KOPT-K1 (cell line): ENCODE data around the gene NLRP3.

Experiments used
- H3K27ac ChIP-seq: fragments of 200-600 bp; sonication (generic); 2 replicates; pipeline ENCODE4 v1.5.1; 2016; ENCODE audit warnings: antibody characterized with exemption, mild to moderate bottlenecking, low read depth, low read length; ENCODE audit not compliant: poor library complexity, severe bottlenecking
- H3K36me3 ChIP-seq: fragments of 200-600 bp; sonication (generic); 2 replicates; pipeline ENCODE4 v1.5.1; 2017; ENCODE audit warnings: antibody characterized with exemption, mild to moderate bottlenecking, low read length, moderate library complexity; ENCODE audit not compliant: insufficient read depth
- H3K9me3 ChIP-seq: fragments of 200-600 bp; sonication (generic); 2 replicates; pipeline ENCODE4 v1.5.1; 2017; ENCODE audit warnings: antibody characterized with exemption, low read length, mild to moderate bottlenecking; ENCODE audit not compliant: insufficient read depth, poor library complexity, severe bottlenecking

The NLRP3 gene

DNA sequence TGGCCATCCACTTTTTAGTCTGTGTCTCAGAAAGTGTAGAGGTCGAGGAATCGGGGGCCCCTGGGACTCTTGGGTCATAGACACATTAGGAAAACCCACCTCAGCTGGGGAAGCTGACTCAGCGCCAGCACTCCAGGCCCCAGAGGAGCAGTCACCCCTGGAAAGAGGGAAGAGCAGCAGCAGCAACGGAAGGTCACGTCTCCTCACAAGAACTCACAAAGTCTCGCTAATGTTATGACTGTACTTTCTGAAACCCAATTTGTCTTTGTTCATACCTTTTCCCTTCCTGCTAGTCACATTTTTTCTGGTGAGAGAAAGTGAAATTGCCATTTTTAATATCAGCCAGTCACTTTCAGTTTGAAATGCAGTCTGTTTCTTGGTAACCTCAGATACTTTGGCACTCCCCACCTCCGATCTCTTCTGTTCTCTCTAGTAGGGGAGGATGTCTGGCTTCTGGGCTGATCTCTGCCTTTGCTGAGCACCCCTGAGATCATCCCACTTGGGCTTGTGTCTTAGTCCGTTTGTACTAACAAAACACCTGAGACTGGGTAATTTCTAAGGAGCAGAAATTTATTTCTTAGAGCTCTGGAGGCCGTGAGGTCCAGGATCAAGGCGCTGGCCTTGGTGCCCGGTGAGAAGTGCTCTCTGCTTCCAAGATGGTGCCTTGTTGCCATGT is 6.0 kb upstream of the NLRP3 start:
- Histone ChIP-seq H3K9me3 (no peaks in the 10 kb centered on the region), H3K36me3 (no peaks in the 10 kb centered on the region), H3K27ac (no peak overlapping the region)

DNA sequence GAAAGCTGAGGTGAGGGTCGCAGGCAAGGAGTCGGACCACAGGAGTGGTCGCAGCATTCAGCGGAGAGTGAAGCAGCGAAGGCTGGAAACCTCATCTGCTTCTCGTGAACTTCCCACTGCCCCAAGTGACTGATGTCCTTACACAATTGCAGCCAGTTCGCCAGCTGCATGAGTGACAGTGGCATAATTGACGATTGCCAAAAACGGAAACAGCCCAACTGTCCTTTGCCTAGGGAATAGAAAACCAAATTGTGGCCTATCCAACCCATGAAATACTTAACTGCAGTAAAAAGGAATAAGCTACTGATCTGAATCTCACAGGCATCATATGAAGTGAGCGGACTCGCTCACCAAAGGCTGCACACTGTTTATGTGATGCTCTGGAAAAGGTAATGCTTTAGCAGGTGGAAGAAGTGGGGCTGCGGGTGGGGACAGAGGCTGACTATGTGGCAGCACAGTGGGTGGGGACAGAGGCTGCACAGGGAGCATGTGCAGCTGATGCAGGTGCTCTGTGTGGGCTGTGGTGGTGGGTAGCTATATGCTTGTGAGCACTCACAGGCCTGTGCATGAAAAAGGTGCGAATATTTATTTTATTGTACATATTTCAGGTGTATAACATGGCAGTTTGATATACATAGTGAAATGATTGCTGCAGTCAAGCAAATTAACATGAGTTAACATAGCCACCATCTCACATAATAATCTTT is 4.2 kb upstream of the NLRP3 start:
- Histone ChIP-seq H3K36me3 (no peaks in the 10 kb centered on the region), H3K9me3 (no peaks in the 10 kb centered on the region), H3K27ac (no peak overlapping the region)

GRCh38 chr1:247417831-247418230 is 1.9 kb downstream of the NLRP3 start:
- Histone ChIP-seq H3K9me3 (no peaks in the 10 kb centered on the region), H3K36me3 (no peaks in the 10 kb centered on the region), H3K27ac (no peak overlapping the region)

GRCh38 chr1:247419336-247419735 is 3.4 kb downstream of the NLRP3 start:
- Histone ChIP-seq H3K36me3 (no peaks in the 10 kb centered on the region), H3K27ac (no peak overlapping the region)

DNA sequence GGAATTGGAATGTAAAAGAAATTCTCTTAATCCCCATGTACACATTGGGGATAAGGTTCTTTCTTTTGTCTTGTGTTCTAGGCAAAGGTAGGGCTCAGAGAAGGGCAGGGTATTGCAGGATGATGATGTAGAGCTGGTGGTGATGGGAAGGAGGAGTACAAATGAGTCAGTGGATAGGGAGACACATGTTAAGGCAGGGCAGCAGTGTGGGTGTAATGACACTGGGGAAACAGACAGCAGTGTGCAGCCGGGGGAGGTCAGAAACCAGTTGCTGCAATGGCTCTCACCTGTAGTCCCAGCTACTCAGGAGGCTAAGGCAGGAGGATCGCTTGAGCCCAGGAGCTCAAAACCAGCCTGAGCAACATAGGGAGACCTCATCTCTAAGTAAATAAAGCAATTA is 5.1 kb downstream of the NLRP3 start:
- Histone ChIP-seq H3K27ac (no peak overlapping the region), H3K36me3 (no peaks in the 10 kb centered on the region), H3K9me3 (no peaks in the 10 kb centered on the region)

More at GRCh38 chr1:247419336-247419735, 3.4 kb downstream of the NLRP3 start:
- no peaks in the 10 kb centered on the region for H3K9me3 ChIP-seq

- no peaks in the 10 kb centered on the region for H3K36me3 ChIP-seq
Measured at GRCh38 chr1:247429496-247429895, 13.5 kb downstream of the NLRP3 start.

GRCh38 chr1:247430434-247430833 is 14.5 kb downstream of the NLRP3 start:
- no peaks in the 10 kb centered on the region for H3K9me3 ChIP-seq
- H3K36me3 ChIP-seq = no peaks in the 10 kb centered on the region
- H3K27ac ChIP-seq = no peak overlapping the region

More at GRCh38 chr1:247429496-247429895, 13.5 kb downstream of the NLRP3 start:
- Histone ChIP-seq H3K9me3 (no peaks in the 10 kb centered on the region), H3K27ac (no peak overlapping the region)

DNA sequence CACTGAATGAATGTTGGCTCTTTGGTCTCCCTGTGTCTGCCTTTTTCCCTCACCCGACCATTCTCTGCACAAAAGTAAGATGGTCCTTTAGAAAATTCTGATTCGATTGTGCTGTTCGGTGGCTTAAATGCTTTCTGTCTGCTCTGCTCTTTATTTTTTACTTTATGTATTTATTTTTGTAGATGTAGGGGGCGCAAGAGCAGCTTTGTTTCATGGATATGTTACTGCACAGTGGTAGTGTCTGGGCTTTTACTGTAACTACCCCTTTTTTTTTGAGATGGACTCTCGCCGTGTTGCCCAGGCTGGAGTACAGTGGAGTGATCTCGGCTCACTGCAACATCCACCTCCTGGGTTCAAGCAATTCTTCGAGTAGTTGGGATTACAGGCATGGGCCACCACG is 15.7 kb downstream of the NLRP3 start:
- H3K9me3 ChIP-seq = no peaks in the 10 kb centered on the region
- H3K27ac ChIP-seq = no peak overlapping the region
- H3K36me3 ChIP-seq = no peaks in the 10 kb centered on the region

GRCh38 chr1:247434005-247434404 is 18.0 kb downstream of the NLRP3 start:
- no peak overlapping the region for H3K27ac ChIP-seq
- H3K36me3 ChIP-seq = no peaks in the 10 kb centered on the region
- H3K9me3 ChIP-seq = no peaks in the 10 kb centered on the region

DNA sequence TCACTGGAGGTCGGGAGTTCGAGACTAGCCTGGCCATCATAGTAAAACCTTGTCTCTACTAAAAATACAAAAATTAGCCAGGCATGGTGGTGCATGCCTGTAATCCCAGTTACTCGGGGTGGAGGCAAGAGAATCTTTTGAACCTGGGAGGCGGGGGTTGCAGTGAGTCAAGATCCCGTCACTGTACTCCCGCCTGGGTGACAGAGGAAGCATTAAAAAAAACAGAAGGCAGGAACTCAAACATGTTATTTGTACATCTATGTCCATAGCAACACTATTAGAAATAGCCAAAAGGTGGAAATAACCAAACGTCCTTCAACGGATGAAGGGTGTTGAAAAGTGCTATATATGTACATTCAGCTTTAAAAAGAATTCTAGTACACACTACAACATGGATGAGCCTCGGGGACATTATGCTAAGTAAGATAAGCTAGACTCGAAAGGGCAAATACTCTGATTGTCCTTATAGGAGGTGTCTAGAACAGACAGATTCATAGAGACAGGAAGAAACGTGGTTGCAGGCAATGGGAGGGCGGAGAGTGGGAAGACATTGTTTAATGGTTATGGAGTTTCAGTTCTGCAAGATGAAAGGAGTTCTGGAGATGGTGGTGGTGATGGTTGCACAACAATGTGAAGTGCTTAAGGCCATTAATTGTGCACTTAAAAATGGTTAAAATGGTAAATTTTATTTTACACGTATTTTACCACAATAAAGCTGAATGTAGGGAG is 19.2 kb downstream of the NLRP3 start:
- Histone ChIP-seq H3K9me3 (no peaks in the 10 kb centered on the region), H3K36me3 (no peaks in the 10 kb centered on the region), H3K27ac (no peak overlapping the region)

DNA sequence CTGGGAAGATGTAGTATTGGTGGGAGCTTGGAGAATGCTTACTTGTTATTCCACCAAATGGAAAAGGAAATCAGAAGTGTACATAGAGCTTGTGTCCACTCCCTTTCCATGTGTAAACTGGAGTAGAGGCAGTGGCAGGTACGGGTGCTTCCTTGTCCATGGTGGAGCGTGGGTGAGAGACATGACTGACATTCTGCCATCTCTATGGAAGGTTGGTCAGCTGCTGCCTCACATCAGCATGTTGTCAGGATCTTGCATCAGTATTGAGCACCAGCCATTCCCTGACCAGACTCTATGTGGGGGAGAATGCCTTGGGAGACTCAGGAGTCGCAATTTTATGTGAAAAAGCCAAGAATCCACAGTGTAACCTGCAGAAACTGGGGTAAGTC is 19.8 kb downstream of the NLRP3 start:
- no peak overlapping the region for H3K27ac ChIP-seq
- H3K9me3 ChIP-seq = no peaks in the 10 kb centered on the region
- H3K36me3 ChIP-seq = no peaks in the 10 kb centered on the region

DNA sequence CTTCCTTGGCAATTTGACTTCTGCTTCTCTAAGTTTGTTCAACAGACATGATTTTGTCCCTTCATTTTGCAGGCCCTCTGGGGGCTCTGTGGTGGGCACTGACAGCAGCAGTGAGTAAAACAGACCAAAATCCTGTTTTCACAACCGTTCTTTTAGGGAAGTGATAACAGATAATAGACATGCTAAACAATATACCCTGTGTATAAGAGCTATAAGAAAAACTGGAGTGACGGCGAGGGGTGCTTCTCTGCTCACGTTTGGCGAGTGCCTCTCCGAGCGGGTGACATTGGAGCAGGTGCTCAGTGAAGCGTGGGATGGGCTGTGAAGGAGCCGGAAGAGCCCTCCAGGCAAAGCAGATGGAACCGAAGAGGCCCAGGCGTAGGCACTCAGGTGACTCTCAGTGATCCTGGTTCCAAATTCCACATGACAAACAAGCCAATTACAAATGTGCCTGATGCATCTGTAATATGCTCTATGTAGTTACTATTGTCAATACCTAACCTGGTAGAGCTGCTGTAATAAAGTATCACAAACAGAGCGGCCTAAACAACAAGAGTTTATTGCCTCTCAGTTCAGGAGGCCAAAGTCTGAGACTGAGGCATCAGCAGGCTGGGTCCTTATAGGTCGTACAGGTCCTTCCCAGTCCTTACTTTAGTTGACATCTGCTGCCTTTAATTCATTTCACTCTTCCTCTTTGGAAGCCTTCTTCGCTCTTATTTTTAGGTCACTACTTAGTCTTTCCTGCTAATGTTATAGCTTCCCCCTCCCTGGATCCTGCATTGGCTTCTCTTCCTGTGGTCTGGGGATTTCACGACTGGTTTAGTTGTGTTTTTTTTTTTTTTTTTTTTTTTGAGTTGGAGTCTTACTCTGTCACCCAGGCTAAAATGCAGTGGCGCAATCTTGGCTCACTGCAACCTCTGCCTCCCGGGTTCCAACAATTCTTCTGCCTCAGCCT is 21.9 kb downstream of the NLRP3 start:
- no peaks in the 10 kb centered on the region for H3K9me3 ChIP-seq
- no peak overlapping the region for H3K27ac ChIP-seq
- no peaks in the 10 kb centered on the region for H3K36me3 ChIP-seq

GRCh38 chr1:247440001-247440620 is 24.1 kb downstream of the NLRP3 start:
- no peak overlapping the region for H3K27ac ChIP-seq
- H3K9me3 ChIP-seq = no peaks in the 10 kb centered on the region

GRCh38 chr1:247441606-247442005 is 25.6 kb downstream of the NLRP3 start:
- H3K27ac ChIP-seq = no peak overlapping the region

More at GRCh38 chr1:247440001-247440620, 24.1 kb downstream of the NLRP3 start:
- no peaks in the 10 kb centered on the region for H3K36me3 ChIP-seq

More at GRCh38 chr1:247441606-247442005, 25.6 kb downstream of the NLRP3 start:
- no peaks in the 10 kb centered on the region for H3K9me3 ChIP-seq
- no peaks in the 10 kb centered on the region for H3K36me3 ChIP-seq
